Measurements from ENCODE around the gene IRX5.

The IRX5 gene

DNA sequence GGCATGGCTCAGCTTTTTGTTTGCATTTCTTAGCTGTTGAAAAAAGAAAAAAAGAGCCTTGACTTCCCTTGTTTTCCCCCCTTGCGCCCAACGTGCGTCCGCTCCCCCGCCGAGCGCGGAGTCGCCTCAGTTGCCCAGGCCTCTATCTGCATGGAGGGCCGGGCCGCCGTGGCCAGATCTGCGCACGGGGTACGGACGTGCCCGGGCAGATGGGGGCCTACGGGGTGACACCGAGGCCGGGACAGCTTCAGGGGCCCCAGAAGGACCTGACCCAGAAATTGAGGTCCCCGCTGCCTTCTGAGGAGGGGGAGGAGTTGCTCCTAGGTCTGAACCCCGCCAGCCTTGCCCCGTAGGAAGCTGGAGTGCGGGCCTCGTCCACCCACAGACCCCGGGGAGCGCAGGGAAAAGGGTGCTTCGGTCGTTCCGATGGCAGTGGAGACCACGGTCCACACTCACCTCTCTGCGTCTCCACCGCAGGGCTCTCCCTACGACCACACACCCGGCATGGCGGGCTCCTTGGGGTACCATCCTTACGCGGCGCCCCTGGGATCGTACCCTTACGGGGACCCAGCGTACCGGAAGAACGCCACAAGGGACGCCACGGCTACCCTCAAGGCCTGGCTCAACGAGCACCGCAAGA, 1.5 kb downstream of the IRX5 start:
- no peak for TF ChIP-seq TCF12 (IDR thresholded peaks at IDR 0.05; ENCODE audit: low read depth)
- no peak for TF ChIP-seq ZBTB7A (IDR thresholded peaks at IDR 0.05; ENCODE audit: low read depth)

- no peak for TF ChIP-seq CREB1 (IDR thresholded peaks at IDR 0.05; ENCODE audit: low read depth)
- no peak for TF ChIP-seq YY1 (IDR thresholded peaks at IDR 0.05; ENCODE audit: low read depth)
- TF ChIP-seq USF1 (IDR thresholded peaks at IDR 0.05) = no peak
- TF ChIP-seq TAF1 (IDR thresholded peaks at IDR 0.05; ENCODE audit: low read depth) = no peak
- TF ChIP-seq TEAD4 (IDR thresholded peaks at IDR 0.05) = no peak
- no peak for TF ChIP-seq EP300 (IDR thresholded peaks at IDR 0.05; ENCODE audit: borderline replicate concordance)
- TF ChIP-seq RAD21 (IDR thresholded peaks at IDR 0.05; ENCODE audit: low read depth) = no peak
- TF ChIP-seq NFIC (IDR thresholded peaks at IDR 0.05) = no peak
- TF ChIP-seq EGR1 (IDR thresholded peaks at IDR 0.05) = no peak
- TF ChIP-seq, protein P1, sequence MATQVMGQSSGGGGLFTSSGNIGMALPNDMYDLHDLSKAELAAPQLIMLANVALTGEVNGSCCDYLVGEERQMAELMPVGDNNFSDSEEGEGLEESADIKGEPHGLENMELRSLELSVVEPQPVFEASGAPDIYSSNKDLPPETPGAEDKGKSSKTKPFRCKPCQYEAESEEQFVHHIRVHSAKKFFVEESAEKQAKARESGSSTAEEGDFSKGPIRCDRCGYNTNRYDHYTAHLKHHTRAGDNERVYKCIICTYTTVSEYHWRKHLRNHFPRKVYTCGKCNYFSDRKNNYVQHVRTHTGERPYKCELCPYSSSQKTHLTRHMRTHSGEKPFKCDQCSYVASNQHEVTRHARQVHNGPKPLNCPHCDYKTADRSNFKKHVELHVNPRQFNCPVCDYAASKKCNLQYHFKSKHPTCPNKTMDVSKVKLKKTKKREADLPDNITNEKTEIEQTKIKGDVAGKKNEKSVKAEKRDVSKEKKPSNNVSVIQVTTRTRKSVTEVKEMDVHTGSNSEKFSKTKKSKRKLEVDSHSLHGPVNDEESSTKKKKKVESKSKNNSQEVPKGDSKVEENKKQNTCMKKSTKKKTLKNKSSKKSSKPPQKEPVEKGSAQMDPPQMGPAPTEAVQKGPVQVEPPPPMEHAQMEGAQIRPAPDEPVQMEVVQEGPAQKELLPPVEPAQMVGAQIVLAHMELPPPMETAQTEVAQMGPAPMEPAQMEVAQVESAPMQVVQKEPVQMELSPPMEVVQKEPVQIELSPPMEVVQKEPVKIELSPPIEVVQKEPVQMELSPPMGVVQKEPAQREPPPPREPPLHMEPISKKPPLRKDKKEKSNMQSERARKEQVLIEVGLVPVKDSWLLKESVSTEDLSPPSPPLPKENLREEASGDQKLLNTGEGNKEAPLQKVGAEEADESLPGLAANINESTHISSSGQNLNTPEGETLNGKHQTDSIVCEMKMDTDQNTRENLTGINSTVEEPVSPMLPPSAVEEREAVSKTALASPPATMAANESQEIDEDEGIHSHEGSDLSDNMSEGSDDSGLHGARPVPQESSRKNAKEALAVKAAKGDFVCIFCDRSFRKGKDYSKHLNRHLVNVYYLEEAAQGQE (IDR thresholded peaks at IDR 0.05; ENCODE audit: low read depth) = no peak
- no peak for TF ChIP-seq ZBTB7A (IDR thresholded peaks at IDR 0.05; ENCODE audit: low read depth)
- no peak for TF ChIP-seq CEBPB (IDR thresholded peaks at IDR 0.05)
- TF ChIP-seq FOXM1 (IDR thresholded peaks at IDR 0.05; ENCODE audit: borderline replicate concordance, low read depth) = no peak
- TF ChIP-seq, protein P2, sequence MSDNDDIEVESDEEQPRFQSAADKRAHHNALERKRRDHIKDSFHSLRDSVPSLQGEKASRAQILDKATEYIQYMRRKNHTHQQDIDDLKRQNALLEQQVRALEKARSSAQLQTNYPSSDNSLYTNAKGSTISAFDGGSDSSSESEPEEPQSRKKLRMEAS (IDR thresholded peaks at IDR 0.05) = no peak
- TF ChIP-seq TCF12 (IDR thresholded peaks at IDR 0.05; ENCODE audit: low read depth) = no peak
Measured at GRCh38 chr16:54932737-54933254, 2.1 kb downstream of the IRX5 start.

DNA sequence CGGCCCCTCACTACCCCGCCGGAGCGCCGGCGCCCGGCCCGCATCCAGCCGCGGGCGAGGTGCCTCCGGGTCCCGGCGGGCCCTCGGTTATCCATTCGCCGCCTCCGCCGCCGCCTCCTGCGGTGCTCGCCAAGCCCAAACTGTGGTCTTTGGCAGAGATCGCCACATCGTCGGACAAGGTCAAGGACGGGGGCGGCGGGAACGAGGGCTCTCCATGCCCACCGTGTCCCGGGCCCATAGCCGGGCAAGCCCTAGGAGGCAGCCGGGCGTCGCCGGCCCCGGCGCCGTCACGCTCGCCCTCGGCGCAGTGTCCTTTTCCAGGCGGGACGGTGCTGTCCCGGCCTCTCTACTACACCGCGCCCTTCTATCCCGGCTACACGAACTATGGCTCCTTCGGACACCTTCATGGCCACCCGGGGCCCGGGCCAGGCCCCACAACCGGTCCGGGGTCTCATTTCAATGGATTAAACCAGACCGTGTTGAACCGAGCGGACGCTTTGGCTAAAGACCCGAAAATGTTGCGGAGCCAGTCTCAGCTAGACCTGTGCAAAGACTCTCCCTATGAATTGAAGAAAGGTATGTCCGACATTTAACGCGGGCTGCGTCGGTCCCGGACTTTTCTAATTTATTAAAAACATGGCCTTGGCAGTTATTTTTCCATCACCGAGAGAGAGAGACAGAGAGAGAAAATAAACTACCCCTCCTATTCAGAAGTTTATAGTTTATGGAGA, 2.8 kb downstream of the IRX5 start:
- TF ChIP-seq, protein P2 (IDR thresholded peaks at IDR 0.05) = no peak
- no peak for TF ChIP-seq ZBTB7A (IDR thresholded peaks at IDR 0.05; ENCODE audit: low read depth)
- no peak for TF ChIP-seq TCF12 (IDR thresholded peaks at IDR 0.05; ENCODE audit: low read depth)
- no peak for TF ChIP-seq EGR1 (IDR thresholded peaks at IDR 0.05)
- no peak for TF ChIP-seq CREB1 (IDR thresholded peaks at IDR 0.05; ENCODE audit: low read depth)
- TF ChIP-seq YY1 (IDR thresholded peaks at IDR 0.05; ENCODE audit: low read depth) = no peak
- TF ChIP-seq NFIC (IDR thresholded peaks at IDR 0.05) = no peak
- TF ChIP-seq EP300 (IDR thresholded peaks at IDR 0.05; ENCODE audit: borderline replicate concordance) = no peak
- TF ChIP-seq USF1 (IDR thresholded peaks at IDR 0.05) = no peak
- TF ChIP-seq, protein P1 (IDR thresholded peaks at IDR 0.05; ENCODE audit: low read depth) = no peak

DNA sequence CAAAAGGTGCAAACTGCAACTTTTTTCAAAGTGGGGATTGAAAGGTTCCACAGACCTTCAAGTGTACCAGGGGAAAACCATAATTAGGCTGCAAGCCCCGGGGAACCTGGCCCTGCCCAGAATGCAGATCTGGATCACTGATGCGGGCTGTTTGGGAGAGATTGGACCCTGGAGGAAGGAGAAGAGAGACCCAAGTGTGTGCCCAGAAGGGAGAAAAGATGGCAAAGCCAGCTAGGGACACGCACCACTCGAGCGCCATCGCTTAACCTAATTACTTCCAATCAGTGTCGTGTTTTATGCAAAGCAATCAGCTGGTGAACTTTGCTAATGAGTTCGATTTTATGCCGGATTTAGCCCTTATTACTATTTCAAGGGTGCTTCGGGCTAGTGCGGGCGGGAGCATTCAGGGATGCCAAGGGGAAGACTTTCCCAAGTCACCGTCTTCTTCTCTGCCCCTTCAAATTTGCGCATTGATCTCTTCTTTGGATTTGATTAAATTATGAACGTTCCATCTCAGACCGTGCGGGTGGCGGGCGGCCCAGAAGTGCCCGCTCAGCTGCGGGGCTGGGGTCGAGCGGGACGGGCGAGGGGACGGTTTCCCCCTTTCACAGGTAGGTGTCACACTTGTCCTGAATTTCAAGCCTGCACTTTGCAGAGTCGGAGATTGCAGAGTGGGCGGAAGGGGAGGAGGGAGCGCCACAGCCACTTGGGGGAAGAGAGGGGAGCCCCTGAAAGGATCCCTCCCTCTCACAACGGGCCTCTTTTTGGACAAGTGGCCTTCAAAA, 4.0 kb downstream of the IRX5 start:
- TF ChIP-seq TCF12 (IDR thresholded peaks at IDR 0.05; ENCODE audit: low read depth) (no peak), EP300 (IDR thresholded peaks at IDR 0.05; ENCODE audit: borderline replicate concordance) (no peak), ZBTB7A (IDR thresholded peaks at IDR 0.05; ENCODE audit: low read depth) (no peak), USF1 (IDR thresholded peaks at IDR 0.05) (no peak)
- TF ChIP-seq, protein P2 (IDR thresholded peaks at IDR 0.05) = no peak

Measured in Ishikawa (cell line).